HPDE6-E6E7 (cell line): ENCODE results near the gene TMOD3.
"Not testable (repeated sequence)": the region's sequence is repeated elsewhere in the genome, so short reads cannot be mapped to it uniquely, and the experiment has no call there.

Experiments
- DNase-seq: peaks from one replicate; pipeline ENCODE4 v3.0.0; 2011; ENCODE audit warnings: missing footprints; ENCODE audit errors: extremely low spot score

The TMOD3 gene

GRCh38 chr15:51864408-51865056 lies 35.1 kb downstream of the TMOD3 start:
- peak; percentile 88 for DNase-seq

GRCh38 chr15:51865317-51865716 lies 35.9 kb downstream of the TMOD3 start:
- no peak for DNase-seq

DNA sequence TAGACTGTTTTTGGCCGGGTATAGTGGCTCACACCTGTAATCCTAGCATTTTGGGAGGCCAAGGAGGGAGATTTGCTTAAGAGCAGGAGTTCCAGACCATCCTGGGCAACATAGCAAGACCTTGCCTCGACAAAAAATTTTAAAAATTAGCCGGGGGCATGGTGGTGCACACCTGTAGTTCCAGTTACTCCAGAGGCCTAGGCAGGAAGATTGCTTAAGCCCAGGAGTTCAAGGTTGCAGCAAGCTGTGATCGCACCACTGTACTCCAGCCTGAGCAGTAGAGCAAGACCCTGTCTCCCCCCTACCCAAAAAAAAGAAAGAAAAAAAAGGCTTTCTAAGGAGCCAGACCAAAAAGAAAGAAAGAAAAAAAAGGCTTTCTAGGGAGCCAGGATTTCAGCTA lies 36.7 kb downstream of the TMOD3 start:
- no peak for DNase-seq

DNA sequence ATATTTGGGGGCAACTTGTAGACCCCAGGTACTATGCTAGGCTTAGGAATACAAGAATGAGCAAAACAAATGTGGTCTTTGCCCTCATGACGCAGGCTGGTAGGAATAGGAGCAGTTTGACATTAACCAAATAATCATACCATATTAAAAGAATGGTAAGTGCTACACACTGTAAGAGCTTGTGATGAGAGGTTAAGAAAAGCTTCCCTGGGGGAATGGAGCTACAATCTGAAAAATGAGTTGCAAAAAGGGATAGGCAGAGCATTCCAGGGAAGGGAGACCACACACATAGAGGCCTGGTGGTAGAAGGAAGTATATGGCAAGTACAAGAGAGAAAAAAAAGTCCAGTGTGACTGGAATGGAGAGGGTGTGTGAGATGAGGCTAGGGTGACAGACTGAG lies 37.3 kb downstream of the TMOD3 start:
- DNase-seq: no peak

DNA sequence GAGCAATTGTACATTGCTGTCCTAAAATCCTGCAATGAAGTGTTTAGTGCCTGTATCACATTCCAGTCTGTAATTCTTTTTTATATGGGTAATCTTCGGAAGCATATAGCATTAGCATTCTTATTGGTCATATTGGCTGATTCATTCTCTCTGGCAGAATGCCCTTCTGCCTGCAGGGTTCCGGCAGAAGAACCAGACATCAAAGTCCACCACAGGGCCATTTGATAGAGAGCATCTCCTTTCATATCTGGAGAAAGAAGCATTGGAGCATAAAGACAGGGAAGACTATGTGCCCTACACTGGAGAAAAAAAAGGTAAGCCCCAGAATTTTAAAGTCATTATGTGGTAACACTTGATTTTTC lies 39.6 kb downstream of the TMOD3 start:
- no peak for DNase-seq

- DNase-seq: no peak
Measured at GRCh38 chr15:51870774-51871173, 41.3 kb downstream of the TMOD3 start.

- DNase-seq: peak; percentile 84
Measured at GRCh38 chr15:51874751-51875644, 45.5 kb downstream of the TMOD3 start.

- no peak for DNase-seq
Measured at GRCh38 chr15:51876169-51876568, 46.7 kb downstream of the TMOD3 start.

- DNase-seq: no peak
Measured at GRCh38 chr15:51878446-51879386, 49.3 kb downstream of the TMOD3 start.

DNA sequence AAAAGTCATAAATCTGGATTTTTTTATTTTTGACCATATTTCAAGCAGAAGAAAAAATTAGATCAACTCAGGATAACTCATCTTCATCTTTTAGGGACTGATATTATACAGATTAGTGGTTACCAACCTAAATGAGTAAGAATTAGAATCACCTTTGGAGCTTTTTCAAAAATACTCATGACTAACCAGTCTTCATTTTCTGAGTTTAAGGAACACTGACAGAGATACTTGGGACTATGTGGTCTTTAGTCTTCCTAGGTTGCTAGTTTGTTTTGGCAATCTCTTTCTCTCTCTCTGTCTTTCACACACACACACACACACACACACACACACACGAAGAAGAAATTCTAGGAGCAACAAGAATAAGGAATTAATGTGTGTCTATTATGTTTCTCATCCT lies 50.1 kb downstream of the TMOD3 start:
- no peak for DNase-seq

DNA sequence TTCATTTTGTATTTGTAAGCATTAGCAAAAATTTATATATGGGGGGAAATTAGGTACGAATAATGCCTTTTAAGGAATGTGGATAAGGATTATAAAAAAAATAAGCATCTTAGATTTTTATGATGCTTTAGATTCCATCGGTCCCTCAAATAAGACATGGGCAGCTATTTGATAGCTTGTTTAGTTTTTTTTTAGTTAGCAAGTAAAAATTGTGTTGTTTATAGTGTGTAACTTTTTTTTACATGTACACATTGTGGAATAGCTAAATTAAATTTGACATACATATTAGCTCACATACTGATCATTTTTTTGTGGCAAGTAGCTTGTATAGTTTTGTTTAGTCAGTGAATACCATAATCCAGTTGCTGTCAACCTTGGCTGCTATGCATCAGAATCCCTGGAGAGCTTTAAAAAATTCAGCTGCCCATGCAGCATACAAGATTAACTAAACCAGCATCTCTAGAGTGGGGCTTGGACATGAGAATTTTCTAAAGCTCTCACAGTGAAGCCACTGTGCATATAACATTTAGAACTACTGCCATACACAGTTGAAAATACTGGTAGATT lies 53.9 kb downstream of the TMOD3 start:
- DNase-seq: no peak

- DNase-seq: no peak
Measured at GRCh38 chr15:51884041-51884440, 54.6 kb downstream of the TMOD3 start.

GRCh38 chr15:51884517-51885236 lies 55.2 kb downstream of the TMOD3 start:
- no peak for DNase-seq

DNA sequence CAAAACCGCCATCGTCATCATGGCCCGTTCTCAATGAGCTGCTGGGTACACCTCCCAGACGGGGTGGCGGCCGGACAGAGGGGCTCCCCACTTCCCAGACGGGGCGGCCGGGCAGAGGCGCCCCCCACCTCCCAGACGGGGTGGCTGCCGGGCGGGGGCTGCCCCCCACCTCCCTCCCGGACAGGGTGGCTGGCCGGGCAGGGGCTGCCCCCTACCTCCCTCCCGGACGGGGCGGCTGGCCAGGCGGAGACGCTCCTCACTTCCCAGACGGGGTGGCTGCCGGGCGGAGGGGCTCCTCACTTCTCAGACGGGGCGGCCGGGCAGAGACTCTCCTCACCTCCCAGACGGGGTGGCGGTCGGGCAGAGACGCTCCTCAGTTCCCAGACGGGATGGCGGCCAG lies 56.3 kb downstream of the TMOD3 start:
- not testable (repeated sequence) for DNase-seq

GRCh38 chr15:51887887-51888592 lies 58.6 kb downstream of the TMOD3 start:
- no peak for DNase-seq

DNA sequence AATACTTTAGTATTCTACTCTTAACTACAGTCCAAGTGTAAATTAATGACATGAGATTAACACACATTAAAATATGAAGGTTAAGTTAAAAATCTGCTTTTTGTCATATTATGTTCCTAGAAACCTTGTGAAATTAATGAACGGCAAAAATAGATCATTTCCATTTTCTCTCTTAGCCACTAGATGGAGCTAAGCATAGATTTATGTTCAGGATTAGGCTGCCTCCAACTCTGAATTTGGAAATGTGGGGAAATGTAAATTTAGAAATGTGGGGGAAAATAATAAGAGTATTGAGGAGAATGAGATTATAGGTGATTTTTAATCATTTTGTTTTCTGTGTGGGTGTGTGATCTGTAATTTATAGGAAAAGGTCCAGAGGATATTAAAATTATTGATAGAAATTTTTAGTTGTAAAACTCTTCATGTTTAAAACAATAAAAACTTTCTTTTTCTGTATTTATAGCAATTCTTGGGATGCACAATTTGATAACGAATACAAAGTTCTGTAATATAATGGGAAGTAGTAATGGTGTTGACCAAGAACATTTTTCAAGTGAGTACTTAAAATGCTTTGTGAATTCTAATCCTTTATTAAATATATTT lies 59.2 kb downstream of the TMOD3 start:
- no peak for DNase-seq

GRCh38 chr15:51889486-51889885 lies 60.0 kb downstream of the TMOD3 start:
- no peak for DNase-seq

GRCh38 chr15:51904421-51904820 lies 75.0 kb downstream of the TMOD3 start:
- DNase-seq: no peak

DNA sequence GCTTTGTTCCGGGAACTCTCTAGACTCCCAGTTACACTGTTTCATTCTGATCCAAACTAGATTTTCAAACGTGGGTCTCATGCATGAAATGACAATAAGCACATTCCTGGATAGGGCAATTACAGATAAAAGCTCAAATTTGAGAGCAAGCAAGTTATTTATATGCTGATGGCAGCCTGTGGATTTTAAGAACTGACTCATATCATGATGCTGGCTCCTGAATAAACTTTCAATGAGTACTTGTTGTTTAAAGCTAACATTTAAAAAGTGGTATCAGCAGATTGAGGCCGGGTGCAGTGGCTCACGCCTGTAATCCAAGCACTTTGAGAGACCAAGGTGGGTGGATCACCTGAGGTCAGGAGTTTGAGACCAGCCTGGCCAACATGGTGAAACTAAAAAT lies 75.5 kb downstream of the TMOD3 start:
- no peak for DNase-seq
